ENCODE measurements around the gene DNAJB2. TPM values are rescaled to one million over a fixed set of nuclear protein-coding genes. Genes with fewer than 3 reads are reported as not detected.

DNAJB2 gene
- total RNA-seq, 3 donors from 2014 or later (not counting 1 experiment from before 2014, with no cell fraction given), result 70.3 to 108 (median 98.3) TPM

GRCh38 chr2:219269362-219270054, 9.7 kb upstream of the DNAJB2 start:
- Mint-ChIP-seq H3K27me3 (ENCODE audit: low read depth in 2 of 2) (peaks cover 0 to 5% of the 10 kb centered on the region in 2 donors), H3K4me3 (no peak overlapping the region), H3K27ac (no peak overlapping the region), H3K36me3 (no peaks in the 10 kb centered on the region), H3K9me3 (no peaks in the 10 kb centered on the region), H3K4me1 (no peaks in the 10 kb centered on the region)
- H3K4me3 ChIP-seq (ENCODE audit: low read length), result no peak overlapping the region
- DNase-seq (no peak), ATAC-seq (no peak)
- WGBS (ENCODE audit: insufficient coverage), result 89% methylated on average over 8 of the region's 8 CpGs
- no peaks in the 10 kb centered on the region for H3K27me3 ChIP-seq (ENCODE audit: control insufficient read depth, insufficient read depth, low read length)
- intact Hi-C loops (cut with micrococcal nuclease), result no loop called here
- H3K9me3 ChIP-seq (ENCODE audit: control insufficient read depth, insufficient read depth, low read length), result no peaks in the 10 kb centered on the region
- H3K36me3 ChIP-seq (ENCODE audit: control insufficient read depth, insufficient read depth, low read length), result no peaks in the 10 kb centered on the region
- TF ChIP-seq, protein P1, sequence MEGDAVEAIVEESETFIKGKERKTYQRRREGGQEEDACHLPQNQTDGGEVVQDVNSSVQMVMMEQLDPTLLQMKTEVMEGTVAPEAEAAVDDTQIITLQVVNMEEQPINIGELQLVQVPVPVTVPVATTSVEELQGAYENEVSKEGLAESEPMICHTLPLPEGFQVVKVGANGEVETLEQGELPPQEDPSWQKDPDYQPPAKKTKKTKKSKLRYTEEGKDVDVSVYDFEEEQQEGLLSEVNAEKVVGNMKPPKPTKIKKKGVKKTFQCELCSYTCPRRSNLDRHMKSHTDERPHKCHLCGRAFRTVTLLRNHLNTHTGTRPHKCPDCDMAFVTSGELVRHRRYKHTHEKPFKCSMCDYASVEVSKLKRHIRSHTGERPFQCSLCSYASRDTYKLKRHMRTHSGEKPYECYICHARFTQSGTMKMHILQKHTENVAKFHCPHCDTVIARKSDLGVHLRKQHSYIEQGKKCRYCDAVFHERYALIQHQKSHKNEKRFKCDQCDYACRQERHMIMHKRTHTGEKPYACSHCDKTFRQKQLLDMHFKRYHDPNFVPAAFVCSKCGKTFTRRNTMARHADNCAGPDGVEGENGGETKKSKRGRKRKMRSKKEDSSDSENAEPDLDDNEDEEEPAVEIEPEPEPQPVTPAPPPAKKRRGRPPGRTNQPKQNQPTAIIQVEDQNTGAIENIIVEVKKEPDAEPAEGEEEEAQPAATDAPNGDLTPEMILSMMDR (IDR thresholded peaks at IDR 0.05), result no peak
- no peak overlapping the region for H3K27ac ChIP-seq (ENCODE audit: low read length)
- H3K4me1 ChIP-seq (ENCODE audit: control insufficient read depth, insufficient read depth, low read length), result no peaks in the 10 kb centered on the region

DNA sequence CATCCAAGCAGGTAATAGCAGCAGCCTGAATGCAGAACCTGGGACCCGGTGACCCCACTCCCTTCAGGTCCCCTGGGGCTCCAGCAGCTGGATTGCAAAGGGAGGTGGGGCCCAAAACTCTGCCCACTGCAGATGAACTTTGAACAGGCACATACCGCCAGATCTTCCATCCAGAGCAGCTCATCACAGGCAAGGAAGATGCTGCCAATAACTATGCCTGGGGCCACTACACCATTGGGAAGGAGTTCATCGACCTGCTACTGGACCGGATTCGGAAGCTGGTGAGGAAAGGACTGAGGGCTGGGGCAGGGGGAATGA, 9.2 kb upstream of the DNAJB2 start:
- Mint-ChIP-seq H3K4me1 (no peaks in the 10 kb centered on the region), H3K27ac (no peak overlapping the region)
- intact Hi-C loops (cut with micrococcal nuclease), result no loop called here

GRCh38 chr2:219271021-219271420, 8.1 kb upstream of the DNAJB2 start:
- DNase-seq (no peak), ATAC-seq (no peak)
- TF ChIP-seq, protein P1 (IDR thresholded peaks at IDR 0.05), result no peak
- WGBS (ENCODE audit: insufficient coverage), result 96% methylated on average over 2 of the region's 2 CpGs
- no peaks in the 10 kb centered on the region for H3K9me3 Mint-ChIP-seq
- H3K4me1 Mint-ChIP-seq, result no peaks in the 10 kb centered on the region
- no peak overlapping the region for H3K4me3 Mint-ChIP-seq
- no peak overlapping the region for H3K27ac Mint-ChIP-seq
- Histone ChIP-seq H3K36me3 (ENCODE audit: control insufficient read depth, insufficient read depth, low read length) (no peaks in the 10 kb centered on the region), H3K4me3 (ENCODE audit: low read length) (no peak overlapping the region), H3K4me1 (ENCODE audit: control insufficient read depth, insufficient read depth, low read length) (no peaks in the 10 kb centered on the region), H3K27ac (ENCODE audit: low read length) (no peak overlapping the region), H3K27me3 (ENCODE audit: control insufficient read depth, insufficient read depth, low read length) (no peaks in the 10 kb centered on the region), H3K9me3 (ENCODE audit: control insufficient read depth, insufficient read depth, low read length) (no peaks in the 10 kb centered on the region)
- no peaks in the 10 kb centered on the region for H3K36me3 Mint-ChIP-seq
- intact Hi-C loops (cut with micrococcal nuclease), result no loop called here
- H3K27me3 Mint-ChIP-seq (ENCODE audit: low read depth in 2 of 2), result peaks cover 0 to 5% of the 10 kb centered on the region in 2 donors

More for the DNA sequence above, 9.2 kb upstream of the DNAJB2 start:
- no peaks in the 10 kb centered on the region for H3K9me3 Mint-ChIP-seq
- Histone ChIP-seq H3K27me3 (ENCODE audit: control insufficient read depth, insufficient read depth, low read length) (no peaks in the 10 kb centered on the region), H3K27ac (ENCODE audit: low read length) (no peak overlapping the region), H3K9me3 (ENCODE audit: control insufficient read depth, insufficient read depth, low read length) (no peaks in the 10 kb centered on the region), H3K4me3 (ENCODE audit: low read length) (no peak overlapping the region), H3K36me3 (ENCODE audit: control insufficient read depth, insufficient read depth, low read length) (no peaks in the 10 kb centered on the region), H3K4me1 (ENCODE audit: control insufficient read depth, insufficient read depth, low read length) (no peaks in the 10 kb centered on the region)
- H3K4me3 Mint-ChIP-seq, result no peak overlapping the region
- DNase-seq (no peak), ATAC-seq (no peak)
- 91% methylated on average over 5 of the region's 5 CpGs for WGBS (ENCODE audit: insufficient coverage)
- TF ChIP-seq, protein P1 (IDR thresholded peaks at IDR 0.05), result no peak
- no peaks in the 10 kb centered on the region for H3K36me3 Mint-ChIP-seq
- H3K27me3 Mint-ChIP-seq (ENCODE audit: low read depth in 2 of 2), result peaks cover 0 to 5% of the 10 kb centered on the region in 2 donors

- H3K36me3 Mint-ChIP-seq, result no peaks in the 10 kb centered on the region
- H3K27me3 ChIP-seq (ENCODE audit: control insufficient read depth, insufficient read depth, low read length), result no peaks in the 10 kb centered on the region
- intact Hi-C loops (cut with micrococcal nuclease), result no loop called here
- no peak overlapping the region for H3K27ac Mint-ChIP-seq
- H3K4me3 ChIP-seq (ENCODE audit: low read length), result no peak overlapping the region
- H3K4me1 Mint-ChIP-seq, result peaks cover 2 to 3% of the 10 kb centered on the region in 2 donors
- ATAC-seq, result no peak
- H3K4me3 Mint-ChIP-seq, result no peak overlapping the region
- H3K9me3 Mint-ChIP-seq, result no peaks in the 10 kb centered on the region
- DNase-seq, result no peak
- peaks cover under 1% of the 10 kb centered on the region for H3K4me1 ChIP-seq (ENCODE audit: control insufficient read depth, insufficient read depth, low read length)
- TF ChIP-seq, protein P1 (IDR thresholded peaks at IDR 0.05), result no peak
- H3K9me3 ChIP-seq (ENCODE audit: control insufficient read depth, insufficient read depth, low read length), result no peaks in the 10 kb centered on the region
- H3K27me3 Mint-ChIP-seq (ENCODE audit: low read depth in 2 of 2), result peaks cover 0 to 5% of the 10 kb centered on the region in 2 donors
- H3K36me3 ChIP-seq (ENCODE audit: control insufficient read depth, insufficient read depth, low read length), result no peaks in the 10 kb centered on the region
- 89% methylated on average over 4 of the region's 4 CpGs for WGBS (ENCODE audit: insufficient coverage)
- H3K27ac ChIP-seq (ENCODE audit: low read length), result no peak overlapping the region
These were observed 6.8 kb upstream of the DNAJB2 start for GRCh38 chr2:219272356-219272755.
